Osteoblast (primary cell): ENCODE data around the gene TSSK6. TPM values are rescaled to one million over a fixed set of nuclear protein-coding genes. Genes with fewer than 3 reads are reported as not detected.

Source experiments
- DNase-seq: peaks from one replicate; pipeline ENCODE4 v3.0.0; 2011; ENCODE audit warnings: low spot score, mixed read lengths; ENCODE audit not compliant: insufficient read length; ENCODE audit errors: missing footprints
- H2AFZ ChIP-seq: 2 replicates; pipeline ENCODE4 v1.6.0; 2011; ENCODE audit warnings: mild to moderate bottlenecking, low read length
- H3K27ac ChIP-seq: 2 replicates; pipeline ENCODE4 v1.5.1; 2011; ENCODE audit warnings: mild to moderate bottlenecking, low read depth, low read length, moderate library complexity
- H3K27me3 ChIP-seq: 2 replicates; pipeline ENCODE4 v1.6.0; 2012; ENCODE audit warnings: mild to moderate bottlenecking, control low read depth, inconsistent platforms, low read length, moderate library complexity; ENCODE audit not compliant: insufficient read depth
- H3K36me3 ChIP-seq: 2 replicates; pipeline ENCODE4 v1.5.1; 2011; ENCODE audit warnings: mild to moderate bottlenecking, low read length, control low read depth, moderate library complexity; ENCODE audit not compliant: insufficient read depth
- H3K4me1 ChIP-seq: 2 replicates; pipeline ENCODE4 v1.5.1; 2011; ENCODE audit warnings: mild to moderate bottlenecking, low read length, control low read depth, moderate library complexity; ENCODE audit not compliant: insufficient read depth
- H3K4me2 ChIP-seq: 2 replicates; pipeline ENCODE4 v1.6.0; 2011; ENCODE audit warnings: mild to moderate bottlenecking, low read length; ENCODE audit not compliant: insufficient read depth
- H3K4me3 ChIP-seq: fragments of 200-600 bp; sonication (generic); 3 replicates; pipeline ENCODE4 v1.5.1; 2012; ENCODE audit warnings: mild to moderate bottlenecking, low read length, inconsistent platforms; ENCODE audit not compliant: insufficient read depth
- H3K79me2 ChIP-seq: 2 replicates; pipeline ENCODE4 v1.6.0; 2012; ENCODE audit warnings: mild to moderate bottlenecking, low read length, control low read depth, inconsistent platforms; ENCODE audit not compliant: insufficient read depth
- H3K9me3 ChIP-seq: 2 replicates; pipeline ENCODE4 v1.5.1; 2011; ENCODE audit warnings: low read depth, low read length, control low read depth
- H4K20me1 ChIP-seq: 2 replicates; pipeline ENCODE4 v1.6.0; 2012; ENCODE audit warnings: mild to moderate bottlenecking, low read length, control low read depth; ENCODE audit not compliant: insufficient read depth
- total RNA-seq: library from RNA; depleted of rRNA; stranded (reverse); fragments of >200 nt; gene quantifications from 2 replicates; pipeline ENCODE4 v1.2.3, GENCODE V29; 2012
- TF ChIP-seq, protein P1 (sequence below): IDR thresholded peaks from 2 replicates; pipeline ENCODE4 v1.5.1; 2011; ENCODE audit warnings: mild to moderate bottlenecking, low read depth, low read length, moderate library complexity; ENCODE audit errors: extremely low read depth

The TSSK6 gene
- total RNA-seq, 1 donor: 4.3 TPM

DNA sequence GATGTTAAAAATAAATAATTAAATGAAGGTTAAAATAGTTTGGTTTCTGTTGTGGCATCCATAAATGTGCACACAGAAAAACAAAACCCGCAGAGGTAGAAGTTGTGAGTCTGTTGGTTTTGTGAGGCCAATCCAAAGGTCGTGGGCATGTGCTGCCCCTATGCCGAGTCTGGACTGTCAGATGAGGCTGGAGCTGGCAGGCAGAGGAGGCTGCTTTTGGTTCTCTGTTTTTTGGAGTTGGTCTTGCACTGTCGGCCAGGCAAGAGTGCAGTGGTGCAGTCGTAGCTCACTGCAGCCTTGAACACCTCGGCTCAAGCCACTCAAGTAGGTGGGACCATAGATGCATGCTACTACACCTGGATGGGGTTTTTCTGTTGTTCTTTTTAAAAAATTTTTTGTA is 43.7 kb downstream of the TSSK6 start:
- H3K4me3 ChIP-seq: no peak overlapping the region
- no peak overlapping the region for H3K4me2 ChIP-seq
- DNase-seq: no peak
- H3K27ac ChIP-seq: no peak overlapping the region
- peaks cover 13% of the 10 kb centered on the region for H4K20me1 ChIP-seq
- peaks cover 22% of the 10 kb centered on the region for H3K36me3 ChIP-seq
- peaks cover 8% of the 10 kb centered on the region for H3K9me3 ChIP-seq
- H2AFZ ChIP-seq: no peak overlapping the region
- TF ChIP-seq, protein P1, sequence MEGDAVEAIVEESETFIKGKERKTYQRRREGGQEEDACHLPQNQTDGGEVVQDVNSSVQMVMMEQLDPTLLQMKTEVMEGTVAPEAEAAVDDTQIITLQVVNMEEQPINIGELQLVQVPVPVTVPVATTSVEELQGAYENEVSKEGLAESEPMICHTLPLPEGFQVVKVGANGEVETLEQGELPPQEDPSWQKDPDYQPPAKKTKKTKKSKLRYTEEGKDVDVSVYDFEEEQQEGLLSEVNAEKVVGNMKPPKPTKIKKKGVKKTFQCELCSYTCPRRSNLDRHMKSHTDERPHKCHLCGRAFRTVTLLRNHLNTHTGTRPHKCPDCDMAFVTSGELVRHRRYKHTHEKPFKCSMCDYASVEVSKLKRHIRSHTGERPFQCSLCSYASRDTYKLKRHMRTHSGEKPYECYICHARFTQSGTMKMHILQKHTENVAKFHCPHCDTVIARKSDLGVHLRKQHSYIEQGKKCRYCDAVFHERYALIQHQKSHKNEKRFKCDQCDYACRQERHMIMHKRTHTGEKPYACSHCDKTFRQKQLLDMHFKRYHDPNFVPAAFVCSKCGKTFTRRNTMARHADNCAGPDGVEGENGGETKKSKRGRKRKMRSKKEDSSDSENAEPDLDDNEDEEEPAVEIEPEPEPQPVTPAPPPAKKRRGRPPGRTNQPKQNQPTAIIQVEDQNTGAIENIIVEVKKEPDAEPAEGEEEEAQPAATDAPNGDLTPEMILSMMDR: no peak
- H3K27me3 ChIP-seq: no peaks in the 10 kb centered on the region
- no peaks in the 10 kb centered on the region for H3K4me1 ChIP-seq
- peaks cover 92% of the 10 kb centered on the region for H3K79me2 ChIP-seq

DNA sequence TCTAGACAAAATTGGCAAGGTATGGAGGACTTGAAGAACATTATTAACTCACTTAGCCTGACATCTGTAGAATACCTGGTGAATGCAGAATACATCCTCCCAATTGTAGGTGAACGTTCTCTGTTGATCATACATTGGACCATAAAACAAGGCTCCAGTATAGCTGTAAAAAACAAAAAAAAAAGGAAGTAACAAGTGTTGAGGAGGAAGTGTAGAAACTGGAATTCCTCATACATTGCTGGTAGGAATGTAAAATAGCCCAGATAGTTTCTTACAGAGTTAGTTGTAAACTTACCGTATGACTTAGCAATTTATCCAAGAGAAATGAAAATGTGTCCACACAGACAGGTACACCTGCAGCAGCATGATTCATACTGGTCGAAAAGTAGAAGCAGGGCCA is 44.8 kb downstream of the TSSK6 start:
- DNase-seq: no peak
- Histone ChIP-seq H3K27ac (no peak overlapping the region), H2AFZ (no peak overlapping the region), H3K4me3 (no peak overlapping the region), H3K4me2 (no peak overlapping the region), H3K9me3 (peaks cover 8% of the 10 kb centered on the region), H3K79me2 (peaks cover 92% of the 10 kb centered on the region), H3K27me3 (no peaks in the 10 kb centered on the region), H3K4me1 (no peaks in the 10 kb centered on the region), H4K20me1 (peaks cover 10% of the 10 kb centered on the region), H3K36me3 (peaks cover 33% of the 10 kb centered on the region)
- TF ChIP-seq, protein P1: no peak

DNA sequence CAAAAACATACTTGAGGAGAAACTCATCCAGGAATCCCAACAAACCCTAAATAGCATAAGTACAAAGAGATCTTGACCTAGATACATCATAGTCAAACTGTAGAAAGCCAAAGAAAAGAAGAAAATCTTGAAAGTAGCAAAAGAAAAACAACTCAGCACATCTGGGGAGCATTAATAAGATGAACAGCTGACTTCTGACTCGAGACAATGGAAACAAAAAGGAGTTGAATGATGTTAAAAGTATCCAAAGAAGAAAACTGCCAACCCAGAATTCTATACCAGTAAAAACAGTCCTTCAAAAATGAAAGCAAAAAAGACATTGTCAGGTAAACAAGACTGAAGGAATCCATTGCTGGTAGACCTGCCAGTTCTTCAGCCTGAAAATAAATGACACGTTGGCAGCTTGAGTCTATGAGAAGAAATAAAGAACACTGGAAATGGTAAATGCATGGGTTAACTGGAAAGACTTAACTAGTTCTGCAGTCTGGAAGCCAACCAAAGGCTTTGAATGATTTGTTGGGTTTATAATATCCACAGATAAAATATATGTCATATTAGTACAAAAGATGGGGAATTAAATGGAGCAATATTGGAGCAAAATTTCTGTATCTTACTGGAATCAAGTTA is 46.8 kb downstream of the TSSK6 start:
- Histone ChIP-seq H3K4me1 (peaks cover 9% of the 10 kb centered on the region), H3K27me3 (no peaks in the 10 kb centered on the region), H3K27ac (no peak overlapping the region), H3K36me3 (peaks cover 41% of the 10 kb centered on the region), H3K79me2 (peaks cover 93% of the 10 kb centered on the region), H2AFZ (no peak overlapping the region), H4K20me1 (peaks cover 2% of the 10 kb centered on the region), H3K9me3 (peaks cover 8% of the 10 kb centered on the region), H3K4me2 (no peak overlapping the region), H3K4me3 (no peak overlapping the region)
- DNase-seq: no peak
- TF ChIP-seq, protein P1: no peak

DNA sequence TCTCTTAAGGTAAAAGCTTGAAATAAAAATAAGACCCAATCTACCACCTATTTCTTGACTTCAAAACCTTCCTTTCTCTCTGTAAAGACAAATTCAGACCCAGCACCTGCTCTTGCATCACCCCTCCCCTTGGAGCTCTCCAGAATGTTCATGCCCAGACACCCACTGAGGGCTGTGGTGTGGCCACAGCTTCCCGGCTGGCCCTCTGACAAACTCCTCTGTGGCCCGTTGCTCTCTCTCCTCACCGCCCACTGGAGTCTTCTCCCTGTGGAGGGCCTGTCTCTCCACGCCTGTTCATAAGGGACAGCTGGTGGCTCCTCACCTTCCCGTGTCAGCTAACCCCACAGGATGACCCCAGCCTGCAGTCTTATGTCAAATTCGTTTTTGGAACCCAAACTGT is 49.1 kb downstream of the TSSK6 start:
- no peak overlapping the region for H3K4me2 ChIP-seq
- DNase-seq: no peak
- H3K79me2 ChIP-seq: peaks cover 94% of the 10 kb centered on the region
- H3K9me3 ChIP-seq: peaks cover 8% of the 10 kb centered on the region
- TF ChIP-seq, protein P1: no peak
- peaks cover 12% of the 10 kb centered on the region for H4K20me1 ChIP-seq
- no peaks in the 10 kb centered on the region for H3K27me3 ChIP-seq
- peaks cover 16% of the 10 kb centered on the region for H3K4me1 ChIP-seq
- H3K36me3 ChIP-seq: peaks cover 34% of the 10 kb centered on the region
- H3K27ac ChIP-seq: no peak overlapping the region
- H2AFZ ChIP-seq: no peak overlapping the region
- H3K4me3 ChIP-seq: no peak overlapping the region
